Measurements from ENCODE around the gene TMEM245. TPM values are rescaled to one million over a fixed set of nuclear protein-coding genes. Genes with fewer than 3 reads are reported as not detected.
A peak's percentile ranks its signal among the peaks of the same experiment; 100 is the strongest.

The TMEM245 gene
- total RNA-seq, 1 experiment from 2014 or later, result 54.0 TPM

DNA sequence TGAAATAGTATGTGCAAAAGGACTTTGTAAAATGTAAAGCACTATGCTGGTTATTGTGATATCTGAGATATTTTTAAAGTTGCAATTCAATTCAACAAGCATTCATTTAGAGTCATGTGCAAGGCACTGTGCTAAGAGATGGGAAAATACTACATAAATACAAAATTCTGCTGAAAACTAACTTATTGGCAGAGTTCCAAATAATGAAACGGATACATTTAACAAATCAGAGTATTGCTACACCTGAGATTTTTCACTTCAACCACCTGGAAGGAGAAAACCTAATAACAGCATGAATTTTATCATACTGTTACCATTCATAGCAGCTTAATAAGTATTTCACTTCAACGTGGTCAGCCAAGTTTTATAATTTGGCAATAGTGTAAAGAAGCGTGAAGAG, 100.3 kb downstream of the TMEM245 start:
- POLR2A ChIA-PET, result no interaction called here
- Histone ChIP-seq H3K27me3 (ENCODE audit: control insufficient read depth, insufficient read depth, low read length) (no peaks in the 10 kb centered on the region), H3K36me3 (ENCODE audit: control insufficient read depth, insufficient read depth, low read length) (peaks cover 4% of the 10 kb centered on the region), H3K9me3 (ENCODE audit: control insufficient read depth, insufficient read depth, low read depth, low read length) (no peaks in the 10 kb centered on the region), H3K4me1 (ENCODE audit: control insufficient read depth, insufficient read depth, low read length) (peaks cover 14% of the 10 kb centered on the region), H3K27ac (ENCODE audit: low read length) (no peak overlapping the region), H3K4me3 (ENCODE audit: low read depth in 2 of 2, low read length in 2 of 2) (no peak overlapping the region)
- TSS peak; percentile 38 for BruUV-seq (replicated peaks)
- in situ Hi-C loops (cut with HindIII; ENCODE audit: low pct_unique_long_range_greater_than_20kb, low sequenced_read_pairs) (no loop called here), intact Hi-C loops (cut with micrococcal nuclease; ENCODE audit: unreplicated experiment) (no loop called here)
- TF ChIP-seq, protein P1, sequence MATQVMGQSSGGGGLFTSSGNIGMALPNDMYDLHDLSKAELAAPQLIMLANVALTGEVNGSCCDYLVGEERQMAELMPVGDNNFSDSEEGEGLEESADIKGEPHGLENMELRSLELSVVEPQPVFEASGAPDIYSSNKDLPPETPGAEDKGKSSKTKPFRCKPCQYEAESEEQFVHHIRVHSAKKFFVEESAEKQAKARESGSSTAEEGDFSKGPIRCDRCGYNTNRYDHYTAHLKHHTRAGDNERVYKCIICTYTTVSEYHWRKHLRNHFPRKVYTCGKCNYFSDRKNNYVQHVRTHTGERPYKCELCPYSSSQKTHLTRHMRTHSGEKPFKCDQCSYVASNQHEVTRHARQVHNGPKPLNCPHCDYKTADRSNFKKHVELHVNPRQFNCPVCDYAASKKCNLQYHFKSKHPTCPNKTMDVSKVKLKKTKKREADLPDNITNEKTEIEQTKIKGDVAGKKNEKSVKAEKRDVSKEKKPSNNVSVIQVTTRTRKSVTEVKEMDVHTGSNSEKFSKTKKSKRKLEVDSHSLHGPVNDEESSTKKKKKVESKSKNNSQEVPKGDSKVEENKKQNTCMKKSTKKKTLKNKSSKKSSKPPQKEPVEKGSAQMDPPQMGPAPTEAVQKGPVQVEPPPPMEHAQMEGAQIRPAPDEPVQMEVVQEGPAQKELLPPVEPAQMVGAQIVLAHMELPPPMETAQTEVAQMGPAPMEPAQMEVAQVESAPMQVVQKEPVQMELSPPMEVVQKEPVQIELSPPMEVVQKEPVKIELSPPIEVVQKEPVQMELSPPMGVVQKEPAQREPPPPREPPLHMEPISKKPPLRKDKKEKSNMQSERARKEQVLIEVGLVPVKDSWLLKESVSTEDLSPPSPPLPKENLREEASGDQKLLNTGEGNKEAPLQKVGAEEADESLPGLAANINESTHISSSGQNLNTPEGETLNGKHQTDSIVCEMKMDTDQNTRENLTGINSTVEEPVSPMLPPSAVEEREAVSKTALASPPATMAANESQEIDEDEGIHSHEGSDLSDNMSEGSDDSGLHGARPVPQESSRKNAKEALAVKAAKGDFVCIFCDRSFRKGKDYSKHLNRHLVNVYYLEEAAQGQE (IDR thresholded peaks at IDR 0.05; ENCODE audit: insufficient read depth in 1 of 2, low read depth in 2 of 2, low read length in 1 of 2), result no peak
- no peak for TF ChIP-seq POLR2AphosphoS5 (IDR thresholded peaks at IDR 0.05; ENCODE audit: low read depth, low read length)
- no peak for TF ChIP-seq TCF7L2 (IDR thresholded peaks at IDR 0.05; ENCODE audit: low read depth, low read length)
- no peak for TF ChIP-seq CTCF (IDR thresholded peaks at IDR 0.05)
- TF ChIP-seq SIN3A (IDR thresholded peaks at IDR 0.05; ENCODE audit: borderline replicate concordance, insufficient read depth, low read depth, low read length), result no peak
- DNase-seq (ENCODE audit: low read depth, low spot score) (no peak), ATAC-seq (no peak)
- CTCF ChIA-PET, result no interaction called here

DNA sequence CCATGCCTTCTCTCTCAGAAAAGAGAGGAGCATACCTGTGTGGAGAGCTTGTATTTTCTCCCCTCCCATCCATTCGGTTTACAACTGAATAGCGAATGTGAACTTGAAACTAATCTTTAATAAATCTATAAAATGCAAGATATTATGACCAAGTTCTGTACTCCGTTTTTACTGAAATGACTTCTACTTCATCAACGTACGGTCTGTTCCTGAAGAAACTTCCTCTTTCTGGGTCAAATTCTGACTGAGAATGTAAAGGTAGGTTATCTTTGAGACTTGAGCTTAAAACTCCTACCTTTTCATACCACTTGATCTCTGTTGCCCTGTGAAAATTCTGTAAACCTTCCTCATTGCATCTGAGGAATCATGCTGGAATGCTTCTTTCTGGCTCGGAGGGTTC, 102.3 kb downstream of the TMEM245 start:
- H3K4me3 ChIP-seq (ENCODE audit: low read depth in 2 of 2, low read length in 2 of 2), result no peak overlapping the region
- ATAC-seq, result no peak
- H3K27me3 ChIP-seq (ENCODE audit: control insufficient read depth, insufficient read depth, low read length), result no peaks in the 10 kb centered on the region
- peaks cover 5% of the 10 kb centered on the region for H3K36me3 ChIP-seq (ENCODE audit: control insufficient read depth, insufficient read depth, low read length)
- POLR2A ChIA-PET, result no interaction called here
- intact Hi-C loops (cut with micrococcal nuclease; ENCODE audit: unreplicated experiment) (no loop called here), in situ Hi-C loops (cut with HindIII; ENCODE audit: low pct_unique_long_range_greater_than_20kb, low sequenced_read_pairs) (no loop called here)
- CTCF ChIA-PET, result no interaction called here
- BruUV-seq (replicated peaks), result no TSS peak
- TF ChIP-seq SIN3A (IDR thresholded peaks at IDR 0.05; ENCODE audit: borderline replicate concordance, insufficient read depth, low read depth, low read length) (no peak), POLR2AphosphoS5 (IDR thresholded peaks at IDR 0.05; ENCODE audit: low read depth, low read length) (no peak), CTCF (IDR thresholded peaks at IDR 0.05) (no peak), TCF7L2 (IDR thresholded peaks at IDR 0.05; ENCODE audit: low read depth, low read length) (no peak)
- TF ChIP-seq, protein P1 (IDR thresholded peaks at IDR 0.05; ENCODE audit: insufficient read depth in 1 of 2, low read depth in 2 of 2, low read length in 1 of 2), result no peak
- no peak for DNase-seq (ENCODE audit: low read depth, low spot score)
- peaks cover 15% of the 10 kb centered on the region; the same call in 1 of the 2 replicates for H3K4me1 ChIP-seq (ENCODE audit: control insufficient read depth, insufficient read depth, low read length)
- no peak overlapping the region for H3K27ac ChIP-seq (ENCODE audit: low read length)
- H3K9me3 ChIP-seq (ENCODE audit: control insufficient read depth, insufficient read depth, low read depth, low read length), result no peaks in the 10 kb centered on the region

Data from Panc1 (cell line).